OCI-LY3 (cell line): Measurements from ENCODE around the gene RAD51B.

ENCODE experiments used
- H2AFZ ChIP-seq: fragments of 200-600, 300-600 bp; shearing (Covaris generic); 2 replicates; pipeline ENCODE4 v1.6.0; 2014; ENCODE audit warnings: antibody characterized with exemption, low read depth, low read length
- H3K27ac ChIP-seq: fragments of 200-600, 300-600 bp; sonication (generic); 2 replicates; pipeline ENCODE4 v1.5.1; 2014; ENCODE audit warnings: mild to moderate bottlenecking, low read length, moderate library complexity, mixed read lengths
- H3K27me3 ChIP-seq: fragments of 200-600, 300-600 bp; sonication (generic); 2 replicates; pipeline ENCODE4 v1.6.1; 2014; ENCODE audit warnings: low read depth, low read length, mixed read lengths
- H3K36me3 ChIP-seq: fragments of 200-600, 300-600 bp; sonication (generic); replicated peaks from 2 replicates; pipeline ENCODE3; 2014; ENCODE audit warnings: low read depth, low read length, mixed read lengths
- H3K4me1 ChIP-seq: fragments of 300-600, 200-600 bp; sonication (generic); 2 replicates; pipeline ENCODE4 v1.6.1; 2014; ENCODE audit warnings: low read length, mixed read lengths
- H3K4me2 ChIP-seq: fragments of 200-600, 300-600 bp; sonication (generic); 2 replicates; pipeline ENCODE4 v1.6.1; 2014; ENCODE audit warnings: low read length, mixed read lengths
- H3K4me3 ChIP-seq: fragments of 300-600, 200-600 bp; sonication (generic); 2 replicates; pipeline ENCODE4 v1.5.1; 2014; ENCODE audit warnings: antibody characterized with exemption, mild to moderate bottlenecking, low read length, moderate library complexity
- H3K79me2 ChIP-seq: fragments of 300-600, 200-600 bp; shearing (Covaris generic); 2 replicates; pipeline ENCODE4 v1.6.1; 2014; ENCODE audit warnings: mild to moderate bottlenecking, low read length, mixed read lengths
- H3K9ac ChIP-seq: fragments of 300-600, 200-600 bp; shearing (Covaris generic); 2 replicates; pipeline ENCODE4 v1.6.0; 2014; ENCODE audit warnings: mild to moderate bottlenecking, low read length, moderate library complexity
- H3K9me3 ChIP-seq: fragments of 200-600, 300-600 bp; shearing (Covaris generic); 2 replicates; pipeline ENCODE4 v1.6.1; 2014; ENCODE audit warnings: low read length, mixed read lengths; ENCODE audit not compliant: insufficient read depth
- H4K20me1 ChIP-seq: fragments of 200-600, 300-600 bp; sonication (generic); 2 replicates; pipeline ENCODE4 v1.6.1; 2016; ENCODE audit warnings: low read length, mixed read lengths; ENCODE audit not compliant: insufficient read depth
- CTCF ChIP-seq: fragments of 200-600, 300-600 bp; sonication (generic); IDR thresholded peaks from 2 replicates; pipeline ENCODE4 v1.5.1; 2014; ENCODE audit warnings: antibody characterized with exemption, low read length, low read depth
- EZH2phosphoT487 ChIP-seq: fragments of 200-600 bp; shearing (Covaris generic); IDR thresholded peaks from 2 replicates; pipeline ENCODE4 v1.6.1; 2018; ENCODE audit warnings: antibody characterized with exemption, mixed run types, low read depth

Gene RAD51B

GRCh38 chr14:68573126-68573525, 753.5 kb downstream of the RAD51B start:
- H3K9me3 ChIP-seq = no peaks in the 10 kb centered on the region
- H3K4me3 ChIP-seq = no peak overlapping the region
- H3K4me2 ChIP-seq = no peak overlapping the region

GRCh38 chr14:68573722-68574121, 754.1 kb downstream of the RAD51B start:
- H4K20me1 ChIP-seq = no peaks in the 10 kb centered on the region
- no peak overlapping the region for H3K4me3 ChIP-seq
- peaks cover 4% of the 10 kb centered on the region; the same call in 1 of the 2 replicates for H3K4me1 ChIP-seq
- H3K27ac ChIP-seq = no peak overlapping the region
- H3K36me3 ChIP-seq = no peaks in the 10 kb centered on the region
- H2AFZ ChIP-seq = no peak overlapping the region
- no peaks in the 10 kb centered on the region for H3K27me3 ChIP-seq
- no peak overlapping the region for H3K9ac ChIP-seq
- H3K4me2 ChIP-seq = no peak overlapping the region
- TF ChIP-seq CTCF (no peak), EZH2phosphoT487 (no peak)
- H3K9me3 ChIP-seq = no peaks in the 10 kb centered on the region
- no peaks in the 10 kb centered on the region for H3K79me2 ChIP-seq

More at GRCh38 chr14:68573126-68573525, 753.5 kb downstream of the RAD51B start:
- Histone ChIP-seq H3K9ac (no peak overlapping the region), H4K20me1 (no peaks in the 10 kb centered on the region), H3K27me3 (no peaks in the 10 kb centered on the region), H2AFZ (no peak overlapping the region), H3K27ac (no peak overlapping the region), H3K36me3 (no peaks in the 10 kb centered on the region), H3K79me2 (no peaks in the 10 kb centered on the region), H3K4me1 (peaks cover 5% of the 10 kb centered on the region; the same call in 1 of the 2 replicates)
- TF ChIP-seq EZH2phosphoT487 (no peak), CTCF (no peak)

- H3K9me3 ChIP-seq = no peaks in the 10 kb centered on the region
- H4K20me1 ChIP-seq = no peaks in the 10 kb centered on the region
- H3K4me1 ChIP-seq = no peaks in the 10 kb centered on the region
- H3K4me2 ChIP-seq = no peak overlapping the region
- no peaks in the 10 kb centered on the region for H3K27me3 ChIP-seq
- no peak overlapping the region for H3K9ac ChIP-seq
- no peaks in the 10 kb centered on the region for H3K79me2 ChIP-seq
- H2AFZ ChIP-seq = no peak overlapping the region
- no peak overlapping the region for H3K4me3 ChIP-seq
- TF ChIP-seq EZH2phosphoT487 (no peak), CTCF (no peak)
- H3K27ac ChIP-seq = no peak overlapping the region
- no peaks in the 10 kb centered on the region for H3K36me3 ChIP-seq
These were observed 754.9 kb downstream of the RAD51B start for GRCh38 chr14:68574461-68574860.

- Histone ChIP-seq H3K27ac (no peak overlapping the region), H2AFZ (no peak overlapping the region), H3K79me2 (no peaks in the 10 kb centered on the region), H3K9ac (no peak overlapping the region), H3K4me1 (no peaks in the 10 kb centered on the region), H4K20me1 (no peaks in the 10 kb centered on the region), H3K27me3 (no peaks in the 10 kb centered on the region), H3K4me3 (no peak overlapping the region), H3K4me2 (no peak overlapping the region), H3K36me3 (no peaks in the 10 kb centered on the region), H3K9me3 (no peaks in the 10 kb centered on the region)
- no peak for TF ChIP-seq EZH2phosphoT487
- TF ChIP-seq CTCF = no peak
These were observed 755.3 kb downstream of the RAD51B start for GRCh38 chr14:68574906-68575305.
